Measurements from ENCODE around the gene RASSF8. TPM values are rescaled to one million over a fixed set of nuclear protein-coding genes. Genes with fewer than 3 reads are reported as not detected.

RASSF8 gene
- total RNA-seq, 1 experiment from 2014 or later: 22.4 TPM

- Histone ChIP-seq H3K27me3 (0 out of 2 replicates have a peak, but pooled peaks cover 2% of the 10 kb centered on the region), H3K9me3 (replicated peaks) (no peaks in the 10 kb centered on the region), H3K4me3 (no peak overlapping the region), H3K4me1 (0 out of 2 replicates have a peak, but pooled peaks cover 6% of the 10 kb centered on the region), H3K36me3 (no peaks in the 10 kb centered on the region), H3K27ac (no peak overlapping the region)
- DNase-seq: peak in 1 of 2 experiments; percentile 63
Measured at GRCh38 chr12:26119391-26119989, 161.0 kb downstream of the RASSF8 start.

- Histone ChIP-seq H3K4me1 (0 out of 2 replicates have a peak, but pooled peaks cover 6% of the 10 kb centered on the region), H3K9me3 (replicated peaks) (no peaks in the 10 kb centered on the region), H3K27me3 (0 out of 2 replicates have a peak, but pooled peaks cover 3% of the 10 kb centered on the region), H3K36me3 (no peaks in the 10 kb centered on the region), H3K4me3 (no peak overlapping the region), H3K27ac (no peak overlapping the region)
- DNase-seq: no peak
Measured at GRCh38 chr12:26120561-26121274, 162.2 kb downstream of the RASSF8 start.

- 0 out of 2 replicates have a peak, but pooled peaks cover 3% of the 10 kb centered on the region for H3K27me3 ChIP-seq
- no peak for DNase-seq
Measured at GRCh38 chr12:26121323-26122060, 163.0 kb downstream of the RASSF8 start.

GRCh38 chr12:26122061-26122680, 163.7 kb downstream of the RASSF8 start:
- H3K27ac ChIP-seq: no peak overlapping the region
- 0 out of 2 replicates have a peak, but pooled peaks cover 6% of the 10 kb centered on the region for H3K27me3 ChIP-seq
- H3K4me1 ChIP-seq: 0 out of 2 replicates have a peak, but pooled peaks cover 6% of the 10 kb centered on the region
- H3K9me3 ChIP-seq (replicated peaks): no peaks in the 10 kb centered on the region
- DNase-seq: peak; percentile 48 to 57
- H3K4me3 ChIP-seq: peak overlapping the region; percentile 59
- no peaks in the 10 kb centered on the region for H3K36me3 ChIP-seq

More at GRCh38 chr12:26121323-26122060, 163.0 kb downstream of the RASSF8 start:
- Histone ChIP-seq H3K4me3 (peak overlapping the region; percentile 59), H3K9me3 (replicated peaks) (no peaks in the 10 kb centered on the region), H3K36me3 (no peaks in the 10 kb centered on the region), H3K27ac (no peak overlapping the region), H3K4me1 (0 out of 2 replicates have a peak, but pooled peaks cover 6% of the 10 kb centered on the region)

GRCh38 chr12:26122681-26123481, 164.4 kb downstream of the RASSF8 start:
- DNase-seq: peak; percentile 70 to 71
- Histone ChIP-seq H3K4me1 (0 out of 2 replicates have a peak, but pooled peaks cover 6% of the 10 kb centered on the region), H3K36me3 (no peaks in the 10 kb centered on the region), H3K9me3 (replicated peaks) (no peaks in the 10 kb centered on the region), H3K4me3 (peak overlapping the region; percentile 59), H3K27me3 (0 out of 2 replicates have a peak, but pooled peaks cover 6% of the 10 kb centered on the region), H3K27ac (no peak overlapping the region)

DNA sequence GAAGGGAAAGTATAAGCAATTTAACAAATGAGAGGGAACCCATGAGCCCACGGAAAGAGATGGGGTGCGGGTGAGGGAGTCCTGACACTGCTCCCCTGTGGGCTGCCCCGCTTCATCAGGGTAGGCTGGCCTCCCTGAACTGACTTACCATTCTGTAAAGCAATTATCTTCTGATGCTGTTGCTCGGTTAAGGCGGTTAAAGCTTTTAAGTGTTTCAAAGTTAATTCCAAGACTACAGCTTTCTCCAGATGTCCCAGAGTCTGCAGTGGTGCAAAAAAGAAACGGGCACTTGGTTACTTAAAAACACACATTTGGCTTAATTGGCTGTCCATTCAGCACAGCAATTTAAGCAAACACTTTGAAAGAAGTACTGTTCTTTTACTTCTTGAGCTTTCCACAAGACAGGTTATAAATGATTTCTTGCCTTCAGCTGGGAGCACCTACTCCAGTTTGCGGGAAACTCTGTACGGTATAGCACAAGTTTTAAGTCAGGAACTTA, 165.0 kb downstream of the RASSF8 start:
- Histone ChIP-seq H3K4me3 (peak overlapping the region; percentile 59), H3K27ac (no peak overlapping the region), H3K36me3 (no peaks in the 10 kb centered on the region), H3K27me3 (0 out of 2 replicates have a peak, but pooled peaks cover 6% of the 10 kb centered on the region), H3K9me3 (replicated peaks) (no peaks in the 10 kb centered on the region), H3K4me1 (0 out of 2 replicates have a peak, but pooled peaks cover 6% of the 10 kb centered on the region)
- DNase-seq: no peak

DNA sequence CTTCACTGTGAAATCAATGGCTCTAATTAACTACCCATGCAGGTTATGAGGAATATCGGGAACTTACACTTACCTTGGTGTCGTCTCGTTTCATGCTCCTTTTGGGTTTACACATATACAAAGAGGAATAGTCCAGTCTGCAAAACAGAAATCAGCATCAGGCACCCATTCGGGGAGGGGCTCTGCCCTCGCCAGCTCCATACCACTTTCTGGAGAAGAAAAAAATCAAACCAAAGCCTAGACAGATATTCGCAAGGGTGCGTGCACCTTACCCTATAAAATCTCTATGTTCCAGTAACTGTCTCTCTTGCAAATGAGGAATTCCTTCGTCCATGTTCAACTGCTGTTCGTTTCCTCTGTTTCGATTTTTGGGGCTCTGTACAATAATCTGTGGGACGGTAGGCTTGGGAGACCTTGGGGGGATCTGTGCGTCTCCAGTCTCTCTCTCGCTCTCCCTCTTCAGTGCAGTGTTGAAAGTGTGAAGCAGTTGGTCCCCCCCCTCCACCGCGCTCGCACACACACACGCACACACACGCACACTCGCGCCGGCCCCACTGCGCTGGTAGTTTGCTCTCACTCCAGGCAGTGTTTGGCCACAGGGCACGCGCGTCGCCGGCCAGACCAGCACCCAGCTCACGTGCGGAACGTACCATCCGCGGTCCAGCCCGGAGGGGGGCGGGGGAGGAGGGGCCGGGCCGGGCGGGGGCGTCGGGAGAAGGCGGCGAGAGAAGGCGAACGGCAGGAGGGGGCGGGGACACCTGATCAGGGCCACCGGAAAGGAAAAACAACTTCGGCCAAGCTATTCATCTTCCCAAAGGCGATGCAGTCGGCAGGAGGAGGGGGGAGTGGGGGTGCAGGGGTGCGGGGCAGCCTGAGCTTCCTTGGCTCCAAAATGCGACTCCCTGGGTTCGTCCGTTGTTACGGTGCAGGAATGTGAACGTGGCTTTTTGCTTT, 166.2 kb downstream of the RASSF8 start, which contains the start of gene BHLHE41:
BHLHE41 (minus strand) TSS at position 592 of the 954 bp plus-strand sequence; CDS start at position 334, 258 bp downstream.
- peak; percentile 53 to 55 for DNase-seq
- Histone ChIP-seq H3K27me3 (0 out of 2 replicates have a peak, but pooled peaks cover 6% of the 10 kb centered on the region), H3K4me1 (0 out of 2 replicates have a peak, but pooled peaks cover 6% of the 10 kb centered on the region), H3K27ac (no peak within 1 kb of the TSS; the same call in 1 of the 2 replicates), H3K4me3 (peak within 1 kb of the TSS; percentile 62), H3K36me3 (no peaks in the 10 kb centered on the region), H3K9me3 (replicated peaks) (no peaks in the 10 kb centered on the region)

DNA sequence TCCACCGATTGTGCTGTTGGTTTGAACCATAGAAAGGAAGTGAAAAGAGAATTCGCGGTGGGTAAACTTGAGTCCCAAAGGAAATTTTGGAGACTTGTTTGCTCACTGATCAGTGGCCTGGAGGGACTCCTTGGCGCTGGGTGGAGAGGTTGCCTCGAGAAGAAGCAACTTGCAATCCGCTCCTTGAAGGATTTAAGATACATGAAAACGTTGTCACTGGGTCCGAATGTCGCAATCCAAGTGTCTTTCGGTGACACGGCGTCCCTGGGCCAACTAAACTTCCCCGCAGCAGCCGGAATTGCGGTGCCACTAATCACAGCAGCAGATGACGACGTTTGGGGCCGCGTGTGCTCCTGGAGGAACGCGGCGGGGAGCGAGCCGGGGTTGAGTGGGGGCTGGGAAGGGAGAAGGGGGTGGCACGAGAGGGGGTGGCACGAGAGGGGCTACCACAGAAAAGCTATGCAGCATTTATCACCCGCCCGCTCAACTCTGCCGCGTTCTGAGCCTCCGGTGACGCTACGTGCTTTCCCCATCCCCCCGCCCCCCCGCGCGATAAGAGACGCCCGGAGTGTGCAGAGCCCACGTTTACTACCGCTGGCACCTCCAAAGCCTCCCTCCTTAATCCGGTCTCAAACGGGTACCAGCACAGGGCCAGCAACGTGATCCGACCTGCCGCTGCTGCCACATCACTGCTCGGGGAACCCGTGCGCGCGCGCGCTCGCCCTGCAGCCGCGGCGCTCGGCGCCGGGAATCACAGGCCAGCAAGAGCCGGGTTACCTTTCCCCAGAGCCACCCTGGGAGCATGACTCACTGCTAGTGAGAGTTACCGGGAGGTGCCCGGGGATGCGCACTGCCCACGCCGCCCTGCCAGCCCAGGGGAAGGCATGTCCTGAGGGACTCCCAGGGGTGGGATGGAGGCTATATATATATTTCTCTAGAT, 167.2 kb downstream of the RASSF8 start:
- H3K36me3 ChIP-seq: no peaks in the 10 kb centered on the region
- DNase-seq: peak; percentile 77 to 80
- H3K27ac ChIP-seq: no peak overlapping the region; the same call in 1 of the 2 replicates
- H3K4me1 ChIP-seq: 0 out of 2 replicates have a peak, but pooled peaks cover 6% of the 10 kb centered on the region
- H3K9me3 ChIP-seq (replicated peaks): no peaks in the 10 kb centered on the region
- 0 out of 2 replicates have a peak, but pooled peaks cover 6% of the 10 kb centered on the region for H3K27me3 ChIP-seq
- H3K4me3 ChIP-seq: peak overlapping the region; percentile 62

DNA sequence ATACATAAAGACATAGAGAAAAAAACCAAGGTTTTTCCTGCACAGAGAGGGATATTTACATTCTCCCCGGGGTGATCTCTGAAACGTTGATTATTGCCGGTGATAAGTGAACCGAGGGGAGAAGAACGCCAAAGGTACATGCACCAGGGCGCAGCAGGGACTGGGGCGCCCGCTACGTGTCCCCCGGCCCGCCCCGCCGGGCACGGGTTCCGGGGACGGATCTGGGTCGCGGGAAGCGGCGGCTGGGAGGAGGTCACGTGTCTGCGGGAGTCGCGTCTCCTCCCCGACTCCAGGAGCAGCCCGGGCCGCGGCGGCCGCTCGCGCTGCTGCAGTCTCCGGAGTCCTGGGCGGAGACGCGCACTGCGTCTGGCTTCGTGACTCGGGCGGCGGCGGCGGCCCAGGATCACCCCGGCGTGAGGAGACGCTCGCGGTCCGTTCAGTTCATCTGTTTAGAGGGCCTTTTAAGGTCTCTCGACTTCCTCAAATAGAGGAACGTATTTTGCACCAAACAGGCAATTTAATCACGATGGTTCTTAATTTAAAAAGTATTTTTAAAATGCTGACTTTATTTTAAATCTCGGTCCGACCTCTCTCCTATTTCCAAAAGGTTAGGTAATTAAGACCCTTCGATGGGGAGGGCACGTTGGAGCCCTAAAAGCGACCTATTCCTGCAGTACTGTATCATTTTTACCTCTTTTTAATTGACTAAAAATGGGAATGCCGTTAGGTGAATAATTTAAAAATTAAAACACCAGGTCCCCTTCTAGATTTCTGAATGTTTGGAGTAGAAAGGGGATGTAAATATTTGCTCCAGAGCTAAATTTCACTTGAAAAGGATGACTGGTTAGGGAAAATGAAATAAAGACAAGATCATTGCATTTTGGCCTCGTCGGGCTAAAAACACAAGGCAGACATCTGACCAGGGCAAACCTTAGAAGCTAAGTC, 168.1 kb downstream of the RASSF8 start:
- Histone ChIP-seq H3K27me3 (0 out of 2 replicates have a peak, but pooled peaks cover 6% of the 10 kb centered on the region), H3K4me3 (peak overlapping the region; percentile 62), H3K36me3 (no peaks in the 10 kb centered on the region), H3K4me1 (0 out of 2 replicates have a peak, but pooled peaks cover 6% of the 10 kb centered on the region), H3K27ac (no peak overlapping the region; the same call in 1 of the 2 replicates), H3K9me3 (replicated peaks) (no peaks in the 10 kb centered on the region)
- DNase-seq: peak; percentile 82 to 86

GRCh38 chr12:26127404-26127803, 168.9 kb downstream of the RASSF8 start:
- H3K27ac ChIP-seq: no peak overlapping the region
- no peaks in the 10 kb centered on the region for H3K9me3 ChIP-seq (replicated peaks)

More at GRCh38 chr12:26127404-26127803, 168.9 kb downstream of the RASSF8 start:
- H3K36me3 ChIP-seq: no peaks in the 10 kb centered on the region
- 0 out of 2 replicates have a peak, but pooled peaks cover 6% of the 10 kb centered on the region for H3K27me3 ChIP-seq
- H3K4me1 ChIP-seq: 0 out of 2 replicates have a peak, but pooled peaks cover 6% of the 10 kb centered on the region
- no peak for DNase-seq
- no peak overlapping the region for H3K4me3 ChIP-seq

Data from SJCRH30 (cell line).